ENCODE measurements around the gene TSEN54. TPM values are rescaled to one million over a fixed set of nuclear protein-coding genes. Genes with fewer than 3 reads are reported as not detected.

TSEN54 gene
- polyA plus RNA-seq, 1 experiment = 17.9 TPM

DNA sequence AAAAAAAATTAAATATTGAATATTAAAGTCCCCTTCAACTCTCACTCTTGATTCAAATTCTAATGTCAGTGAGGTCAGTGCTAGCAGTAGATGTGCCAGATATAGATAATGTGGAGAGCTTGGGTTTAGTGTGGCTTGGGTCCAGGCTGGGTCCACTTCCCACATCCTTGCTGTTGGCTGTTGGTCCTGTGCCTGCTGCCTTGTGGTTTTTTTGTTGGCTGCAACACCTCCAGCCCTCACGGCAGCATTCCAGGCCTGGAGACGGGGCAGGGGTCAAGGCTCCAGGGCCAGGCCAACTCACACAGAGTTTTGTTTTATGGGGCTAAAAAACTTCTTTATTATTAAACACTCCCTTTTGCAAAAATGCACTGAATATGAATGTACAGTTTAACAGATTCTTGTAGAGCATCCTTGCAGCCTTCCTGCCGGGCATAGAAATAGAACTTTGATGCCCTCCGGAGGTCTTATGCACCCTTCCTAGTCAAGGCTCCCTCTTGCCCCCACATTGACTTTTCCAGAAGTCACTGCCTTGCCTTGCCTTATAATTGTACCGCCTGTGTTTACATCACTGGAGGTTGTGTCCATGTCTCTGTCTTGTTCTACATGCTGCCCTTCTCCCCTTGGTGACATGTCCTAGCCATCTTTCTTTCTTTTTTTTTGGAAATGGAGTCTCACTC is 45.7 kb downstream of the TSEN54 start:
- TF ChIP-seq, protein P1, sequence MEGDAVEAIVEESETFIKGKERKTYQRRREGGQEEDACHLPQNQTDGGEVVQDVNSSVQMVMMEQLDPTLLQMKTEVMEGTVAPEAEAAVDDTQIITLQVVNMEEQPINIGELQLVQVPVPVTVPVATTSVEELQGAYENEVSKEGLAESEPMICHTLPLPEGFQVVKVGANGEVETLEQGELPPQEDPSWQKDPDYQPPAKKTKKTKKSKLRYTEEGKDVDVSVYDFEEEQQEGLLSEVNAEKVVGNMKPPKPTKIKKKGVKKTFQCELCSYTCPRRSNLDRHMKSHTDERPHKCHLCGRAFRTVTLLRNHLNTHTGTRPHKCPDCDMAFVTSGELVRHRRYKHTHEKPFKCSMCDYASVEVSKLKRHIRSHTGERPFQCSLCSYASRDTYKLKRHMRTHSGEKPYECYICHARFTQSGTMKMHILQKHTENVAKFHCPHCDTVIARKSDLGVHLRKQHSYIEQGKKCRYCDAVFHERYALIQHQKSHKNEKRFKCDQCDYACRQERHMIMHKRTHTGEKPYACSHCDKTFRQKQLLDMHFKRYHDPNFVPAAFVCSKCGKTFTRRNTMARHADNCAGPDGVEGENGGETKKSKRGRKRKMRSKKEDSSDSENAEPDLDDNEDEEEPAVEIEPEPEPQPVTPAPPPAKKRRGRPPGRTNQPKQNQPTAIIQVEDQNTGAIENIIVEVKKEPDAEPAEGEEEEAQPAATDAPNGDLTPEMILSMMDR (IDR thresholded peaks at IDR 0.05; ENCODE audit: insufficient read depth, low read depth, low read length) = no peak
- POLR2A ChIA-PET = no interaction called here
- Histone ChIP-seq H3K27me3 (ENCODE audit: control insufficient read depth, insufficient read depth, low read length) (peaks cover 2% of the 10 kb centered on the region; the same call in 1 of the 2 replicates), H3K4me3 (ENCODE audit: low read depth, low read length) (no peak overlapping the region), H3K36me3 (ENCODE audit: control insufficient read depth, insufficient read depth, low read length) (no peaks in the 10 kb centered on the region)
- CTCF ChIA-PET = interaction anchor here (0.6 to 0.7 kb wide), 3 partner anchors 13 to 160 kb away, joined by 3 to 4 read pairs (median 3); no protein-coding TSS in a partner anchor
- peak; percentile 37 for DNase-seq (ENCODE audit: low read depth)

DNA sequence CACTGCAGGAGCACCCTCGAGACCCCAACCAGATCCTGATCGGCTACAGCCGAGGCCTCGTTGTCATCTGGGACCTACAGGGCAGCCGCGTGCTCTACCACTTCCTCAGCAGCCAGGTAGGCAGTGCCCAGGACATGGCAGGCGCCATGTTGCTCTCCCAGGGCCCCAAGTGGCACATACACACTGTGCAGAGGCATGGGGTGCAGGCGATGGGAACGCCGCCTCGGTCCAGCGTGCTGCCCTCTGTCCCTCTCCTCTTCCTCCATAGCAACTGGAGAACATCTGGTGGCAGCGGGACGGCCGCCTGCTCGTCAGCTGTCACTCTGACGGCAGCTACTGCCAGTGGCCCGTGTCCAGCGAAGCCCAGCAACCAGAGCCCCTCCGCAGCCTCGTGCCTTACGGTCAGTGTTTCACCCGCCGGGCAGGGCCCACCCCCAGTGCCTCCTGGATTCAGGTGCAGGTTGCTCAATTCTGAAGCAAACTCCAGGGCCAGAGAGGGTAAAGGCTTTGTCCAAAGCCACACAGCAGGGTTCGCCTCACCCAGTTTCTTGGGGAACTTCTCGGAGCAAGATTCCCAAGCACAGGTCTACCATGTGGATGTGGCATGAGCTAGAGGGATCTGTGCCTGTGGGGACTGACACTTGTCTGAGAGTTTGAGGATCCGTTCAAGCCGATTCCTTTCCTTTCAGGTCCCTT is 46.9 kb downstream of the TSEN54 start:
- ChIA-PET POLR2A (no interaction called here), CTCF (interaction anchor here (0.5 kb wide), 1 partner anchor 140 kb away, joined by 6 read pairs; no protein-coding TSS in a partner anchor)
- TF ChIP-seq, protein P1 (IDR thresholded peaks at IDR 0.05; ENCODE audit: insufficient read depth, low read depth, low read length) = no peak
- no peak overlapping the region for H3K4me3 ChIP-seq (ENCODE audit: low read depth, low read length)
- peaks cover 3% of the 10 kb centered on the region; the same call in 1 of the 2 replicates for H3K27me3 ChIP-seq (ENCODE audit: control insufficient read depth, insufficient read depth, low read length)
- no peaks in the 10 kb centered on the region for H3K36me3 ChIP-seq (ENCODE audit: control insufficient read depth, insufficient read depth, low read length)
- no peak for DNase-seq (ENCODE audit: low read depth)

DNA sequence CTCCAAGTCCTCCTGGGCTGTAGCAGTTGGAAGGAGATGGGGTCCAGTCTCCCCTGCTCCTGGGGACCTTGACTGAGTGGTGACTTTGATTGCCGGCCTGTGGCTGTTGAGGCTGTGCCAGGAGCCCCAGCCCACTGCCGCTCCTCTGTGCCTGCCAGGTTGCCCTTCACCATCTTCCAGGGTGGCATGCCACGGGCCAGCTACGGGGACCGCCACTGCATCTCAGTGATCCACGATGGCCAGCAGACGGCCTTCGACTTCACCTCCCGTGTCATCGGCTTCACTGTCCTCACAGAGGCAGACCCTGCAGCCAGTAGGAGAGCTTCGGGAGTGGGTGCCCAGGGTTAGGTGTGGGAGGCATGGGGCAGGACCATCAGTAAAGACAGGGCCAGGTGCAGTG is 47.9 kb downstream of the TSEN54 start:
- Histone ChIP-seq H3K4me3 (ENCODE audit: low read depth, low read length) (no peak overlapping the region), H3K36me3 (ENCODE audit: control insufficient read depth, insufficient read depth, low read length) (no peaks in the 10 kb centered on the region), H3K27me3 (ENCODE audit: control insufficient read depth, insufficient read depth, low read length) (peaks cover 4% of the 10 kb centered on the region; the same call in 1 of the 2 replicates)
- ChIA-PET POLR2A (no interaction called here), CTCF (interaction anchor here (1.2 kb wide), 1 partner anchor 25 kb away, joined by 5 read pairs; no protein-coding TSS in a partner anchor)
- DNase-seq (ENCODE audit: low read depth) = no peak
- TF ChIP-seq, protein P1 (IDR thresholded peaks at IDR 0.05; ENCODE audit: insufficient read depth, low read depth, low read length) = no peak

- POLR2A ChIA-PET = no interaction called here
- CTCF ChIA-PET = interaction anchor here (0.8 to 1.6 kb wide), 5 partner anchors 14 to 188 kb away, joined by 3 to 5 read pairs (median 4); partner anchors contain the start of gene SMIM5
- DNase-seq (ENCODE audit: low read depth) = peak; percentile 18
Observed at GRCh38 chr17:75565066-75565465, 48.7 kb downstream of the TSEN54 start.

More at GRCh38 chr17:75565066-75565465, 48.7 kb downstream of the TSEN54 start:
- no peak overlapping the region for H3K4me3 ChIP-seq (ENCODE audit: low read depth, low read length)
- peaks cover 4% of the 10 kb centered on the region; the same call in 1 of the 2 replicates for H3K27me3 ChIP-seq (ENCODE audit: control insufficient read depth, insufficient read depth, low read length)
- TF ChIP-seq, protein P1 (IDR thresholded peaks at IDR 0.05; ENCODE audit: insufficient read depth, low read depth, low read length) = no peak
- H3K36me3 ChIP-seq (ENCODE audit: control insufficient read depth, insufficient read depth, low read length) = no peaks in the 10 kb centered on the region
